ENCODE data around the gene KCNK18. TPM values are rescaled to one million over a fixed set of nuclear protein-coding genes. Genes with fewer than 3 reads are reported as not detected.

KCNK18 gene
- total and polyA plus RNA-seq, 2 of the 8 experiments (the other 6 are each of a cell fraction or from before 2014, with no cell fraction given): not detected

GRCh38 chr10:117163061-117163953 is 34.0 kb upstream of the KCNK18 start (continued):
- TF ChIP-seq E2F6 (IDR thresholded peaks at IDR 0.05): peak; percentile 55; the same call in 1 of the 2 replicates
- TF ChIP-seq EZH2 (IDR thresholded peaks at IDR 0.05; ENCODE audit: low read depth, low read length, severe bottlenecking): peak; percentile 20
- no peak for TF ChIP-seq SP1 (IDR thresholded peaks at IDR 0.05; ENCODE audit: low read depth, low read length)
- peak; percentile 96 for TF ChIP-seq CTBP2 (IDR thresholded peaks at IDR 0.05; ENCODE audit: borderline replicate concordance, insufficient read depth, insufficient read length, low read length)
- no peak for TF ChIP-seq RFX5 (IDR thresholded peaks at IDR 0.05; ENCODE audit: borderline replicate concordance, low read depth, low read length)

All from H1 (cell line).